NT2/D1 (cell line): Measurements from ENCODE around the gene BPNT1.
A peak's percentile ranks its signal among the peaks of the same experiment; 100 is the strongest.
"Not testable (repeated sequence)": the region's sequence is repeated elsewhere in the genome, so short reads cannot be mapped to it uniquely, and the experiment has no call there.

Experiments used
- DNase-seq: peaks from one replicate; pipeline ENCODE4 v3.0.0-alpha.2; 2011; ENCODE audit warnings: low read depth, low spot score
- H3K27me3 ChIP-seq: 2 replicates; pipeline ENCODE4 v1.6.0; 2011; ENCODE audit warnings: mild to moderate bottlenecking; ENCODE audit not compliant: insufficient read length, insufficient read depth
- H3K36me3 ChIP-seq: 2 replicates; pipeline ENCODE4 v1.6.1; 2011; ENCODE audit warnings: mild to moderate bottlenecking, low read length, mixed read lengths; ENCODE audit not compliant: insufficient read depth, insufficient read length
- H3K4me1 ChIP-seq: 2 replicates; pipeline ENCODE4 v1.5.1; 2011; ENCODE audit not compliant: insufficient read depth, insufficient read length
- H3K4me3 ChIP-seq: 2 replicates; pipeline ENCODE4 v1.5.1; 2011; ENCODE audit warnings: low read depth; ENCODE audit not compliant: insufficient read length
- H3K9ac ChIP-seq: 2 replicates; pipeline ENCODE4 v1.6.0; 2011; ENCODE audit warnings: low read depth; ENCODE audit not compliant: insufficient read length
- H3K9me3 ChIP-seq: 2 replicates; pipeline ENCODE4 v1.5.1; 2011; ENCODE audit warnings: mild to moderate bottlenecking, low read length; ENCODE audit not compliant: insufficient read depth
- SUZ12 ChIP-seq: IDR thresholded peaks from 2 replicates; pipeline ENCODE4 v1.6.1; 2011; ENCODE audit not compliant: insufficient read length, insufficient read depth; ENCODE audit errors: extremely low read depth
- YY1 ChIP-seq: IDR thresholded peaks from 2 replicates; pipeline ENCODE4 v1.6.1; 2011; ENCODE audit not compliant: insufficient read length, insufficient read depth
- ZNF274 ChIP-seq: IDR thresholded peaks from 2 replicates; pipeline ENCODE4 v1.6.1; 2011; ENCODE audit warnings: mild to moderate bottlenecking, low read depth, low read length

Gene BPNT1

GRCh38 chr1:220094016-220094911 is 4.7 kb upstream of the BPNT1 start, which contains the start of gene IARS2:
IARS2 (plus strand) TSS chr1:220094132; CDS start chr1:220094217, 85 bp downstream.
- H3K27me3 ChIP-seq = no peaks in the 10 kb centered on the region
- no peak for TF ChIP-seq SUZ12
- no peak for TF ChIP-seq ZNF274
- TF ChIP-seq YY1 = no peak
- H3K4me1 ChIP-seq = no peaks in the 10 kb centered on the region
- no peaks in the 10 kb centered on the region for H3K9me3 ChIP-seq
- H3K36me3 ChIP-seq = peaks cover 36% of the 10 kb centered on the region
- peak within 1 kb of the TSS; percentile 91 for H3K4me3 ChIP-seq
- H3K9ac ChIP-seq = peak within 1 kb of the TSS; percentile 91
- peak; percentile 86 for DNase-seq

- DNase-seq = no peak
- Histone ChIP-seq H3K4me1 (no peaks in the 10 kb centered on the region), H3K27me3 (no peaks in the 10 kb centered on the region), H3K9ac (no peak overlapping the region), H3K4me3 (no peak overlapping the region), H3K36me3 (peaks cover 29% of the 10 kb centered on the region), H3K9me3 (no peaks in the 10 kb centered on the region)
- TF ChIP-seq SUZ12 (no peak), YY1 (no peak), ZNF274 (no peak)
These were observed 3.9 kb upstream of the BPNT1 start for GRCh38 chr1:220093361-220094015.

- no peak for DNase-seq
- no peak overlapping the region for H3K9ac ChIP-seq
- H3K9me3 ChIP-seq = no peaks in the 10 kb centered on the region
- H3K4me1 ChIP-seq = no peaks in the 10 kb centered on the region
- H3K27me3 ChIP-seq = no peaks in the 10 kb centered on the region
- no peak overlapping the region for H3K4me3 ChIP-seq
- peaks cover 21% of the 10 kb centered on the region for H3K36me3 ChIP-seq
- no peak for TF ChIP-seq YY1
- no peak for TF ChIP-seq SUZ12
- TF ChIP-seq ZNF274 = no peak
These were observed 3.1 kb upstream of the BPNT1 start for GRCh38 chr1:220092694-220093093.

- not testable (repeated sequence) for H3K4me3 ChIP-seq, H3K4me1 ChIP-seq, H3K9ac ChIP-seq, H3K9me3 ChIP-seq, H3K27me3 ChIP-seq, H3K36me3 ChIP-seq
- peak; percentile 30 for DNase-seq
These were observed 3.3 kb downstream of the BPNT1 start for GRCh38 chr1:220086261-220086686.

- peaks cover 2% of the 10 kb centered on the region for H3K36me3 ChIP-seq
- H3K4me3 ChIP-seq = no peak overlapping the region
- no peaks in the 10 kb centered on the region for H3K9me3 ChIP-seq
- H3K9ac ChIP-seq = no peak overlapping the region
- H3K4me1 ChIP-seq = no peaks in the 10 kb centered on the region
- no peaks in the 10 kb centered on the region for H3K27me3 ChIP-seq
- no peak for TF ChIP-seq SUZ12
- no peak for TF ChIP-seq YY1
- TF ChIP-seq ZNF274 = no peak
- no peak for DNase-seq
These were observed 5.1 kb downstream of the BPNT1 start for GRCh38 chr1:220084460-220084859.

GRCh38 chr1:220077887-220078286 is 11.7 kb downstream of the BPNT1 start:
- H3K36me3 ChIP-seq = peaks cover 14% of the 10 kb centered on the region
- H3K9ac ChIP-seq = no peak overlapping the region
- H3K9me3 ChIP-seq = no peaks in the 10 kb centered on the region
- H3K4me3 ChIP-seq = no peak overlapping the region
- TF ChIP-seq YY1 (no peak), ZNF274 (no peak), SUZ12 (no peak)
- no peaks in the 10 kb centered on the region for H3K27me3 ChIP-seq
- H3K4me1 ChIP-seq = no peaks in the 10 kb centered on the region
- no peak for DNase-seq

GRCh38 chr1:220076861-220077762 is 12.5 kb downstream of the BPNT1 start:
- no peaks in the 10 kb centered on the region for H3K4me1 ChIP-seq
- no peaks in the 10 kb centered on the region for H3K27me3 ChIP-seq
- H3K9me3 ChIP-seq = no peaks in the 10 kb centered on the region
- DNase-seq = no peak
- TF ChIP-seq SUZ12 (no peak), ZNF274 (no peak), YY1 (no peak)
- peaks cover 21% of the 10 kb centered on the region for H3K36me3 ChIP-seq
- no peak overlapping the region for H3K9ac ChIP-seq
- no peak overlapping the region for H3K4me3 ChIP-seq
